Measurements from ENCODE around the gene SHKBP1. TPM values are rescaled to one million over a fixed set of nuclear protein-coding genes. Genes with fewer than 3 reads are reported as not detected.

SHKBP1 gene
- polyA plus RNA-seq, 1 donor from 2014 or later: 3.8 TPM

DNA sequence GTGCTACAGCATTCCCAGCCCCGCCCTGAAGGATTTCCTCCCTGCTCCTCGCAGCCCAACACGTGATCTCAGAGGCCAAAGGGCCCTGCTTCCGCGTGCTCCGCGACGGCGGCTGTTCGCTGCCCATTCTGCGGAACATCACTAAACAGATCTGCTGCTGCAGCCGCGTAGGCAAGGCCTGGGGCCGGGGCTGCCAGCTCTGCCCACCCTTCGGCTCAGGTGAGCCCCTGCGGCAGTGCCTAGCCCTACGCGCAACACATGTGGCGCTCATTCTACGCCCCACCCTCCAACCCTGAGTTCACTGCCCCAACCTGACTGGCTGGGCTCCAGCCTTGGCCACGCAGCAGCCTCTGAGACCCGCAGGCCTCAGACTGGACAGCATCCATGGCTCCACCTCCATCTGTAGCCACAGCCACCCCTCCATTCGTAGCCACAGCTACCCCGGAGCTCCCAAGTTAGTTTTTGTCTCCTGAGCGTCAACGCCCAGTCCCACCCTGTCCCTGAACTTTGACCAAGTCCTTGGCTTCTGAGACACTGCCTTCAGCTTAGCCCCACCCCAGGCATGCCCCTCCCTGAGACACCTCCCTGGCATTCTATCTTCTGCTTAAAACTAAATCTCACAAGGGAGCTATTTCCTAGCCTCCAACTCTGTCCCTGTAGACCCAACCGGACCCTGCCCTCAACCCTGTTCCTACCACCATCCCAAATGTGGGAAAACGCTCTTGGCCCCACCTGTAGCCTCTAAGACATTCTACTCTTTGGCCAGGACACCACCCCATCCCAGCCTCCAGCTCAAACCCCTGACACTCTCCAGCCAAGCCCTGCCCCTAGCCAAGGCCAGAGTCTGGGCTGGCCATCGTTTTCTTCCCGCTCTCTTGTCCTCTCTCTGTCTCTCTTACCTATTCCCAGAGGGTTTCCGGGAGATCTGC, 30.9 kb downstream of the SHKBP1 start:
- Histone ChIP-seq H3K9ac (ENCODE audit: low read length) (no peak overlapping the region), H3K9me2 (ENCODE audit: insufficient read depth, low read length) (no peaks in the 10 kb centered on the region), H3K79me2 (replicated peaks; ENCODE audit: insufficient read depth, low read length) (no peaks in the 10 kb centered on the region), H3K36me3 (ENCODE audit: insufficient read depth, low read length) (no peaks in the 10 kb centered on the region), H3K27me3 (ENCODE audit: insufficient read depth, low read depth, low read length) (peaks cover 44% of the 10 kb centered on the region), H3K27ac (ENCODE audit: low read length) (no peak overlapping the region), H3K4me2 (ENCODE audit: low read length) (no peak overlapping the region), H2AFZ (ENCODE audit: low read depth, low read length) (no peak overlapping the region), H4K20me1 (ENCODE audit: insufficient read depth) (no peaks in the 10 kb centered on the region), H3K9me3 (ENCODE audit: low read length) (no peaks in the 10 kb centered on the region), H3F3A (ENCODE audit: insufficient read depth, low read length, poor library complexity, severe bottlenecking) (peaks cover 4% of the 10 kb centered on the region), H3K4me3 (ENCODE audit: low read length) (no peak overlapping the region)
- TF ChIP-seq EZH2 (IDR thresholded peaks at IDR 0.05; ENCODE audit: borderline replicate concordance, insufficient read depth, low read length, poor library complexity, severe bottlenecking) (no peak), RAD21 (conservative IDR thresholded peaks at IDR 0.05) (no peak), EP300 (conservative IDR thresholded peaks at IDR 0.05; ENCODE audit: poor library complexity, severe bottlenecking) (no peak), MXI1 (conservative IDR thresholded peaks at IDR 0.05; ENCODE audit: poor library complexity, severe bottlenecking) (no peak), POLR2AphosphoS5 (IDR thresholded peaks at IDR 0.05) (no peak), TAF1 (IDR thresholded peaks at IDR 0.05; ENCODE audit: low read depth) (no peak), SMC3 (conservative IDR thresholded peaks at IDR 0.05; ENCODE audit: poor library complexity) (no peak)
- TF ChIP-seq, protein P1, sequence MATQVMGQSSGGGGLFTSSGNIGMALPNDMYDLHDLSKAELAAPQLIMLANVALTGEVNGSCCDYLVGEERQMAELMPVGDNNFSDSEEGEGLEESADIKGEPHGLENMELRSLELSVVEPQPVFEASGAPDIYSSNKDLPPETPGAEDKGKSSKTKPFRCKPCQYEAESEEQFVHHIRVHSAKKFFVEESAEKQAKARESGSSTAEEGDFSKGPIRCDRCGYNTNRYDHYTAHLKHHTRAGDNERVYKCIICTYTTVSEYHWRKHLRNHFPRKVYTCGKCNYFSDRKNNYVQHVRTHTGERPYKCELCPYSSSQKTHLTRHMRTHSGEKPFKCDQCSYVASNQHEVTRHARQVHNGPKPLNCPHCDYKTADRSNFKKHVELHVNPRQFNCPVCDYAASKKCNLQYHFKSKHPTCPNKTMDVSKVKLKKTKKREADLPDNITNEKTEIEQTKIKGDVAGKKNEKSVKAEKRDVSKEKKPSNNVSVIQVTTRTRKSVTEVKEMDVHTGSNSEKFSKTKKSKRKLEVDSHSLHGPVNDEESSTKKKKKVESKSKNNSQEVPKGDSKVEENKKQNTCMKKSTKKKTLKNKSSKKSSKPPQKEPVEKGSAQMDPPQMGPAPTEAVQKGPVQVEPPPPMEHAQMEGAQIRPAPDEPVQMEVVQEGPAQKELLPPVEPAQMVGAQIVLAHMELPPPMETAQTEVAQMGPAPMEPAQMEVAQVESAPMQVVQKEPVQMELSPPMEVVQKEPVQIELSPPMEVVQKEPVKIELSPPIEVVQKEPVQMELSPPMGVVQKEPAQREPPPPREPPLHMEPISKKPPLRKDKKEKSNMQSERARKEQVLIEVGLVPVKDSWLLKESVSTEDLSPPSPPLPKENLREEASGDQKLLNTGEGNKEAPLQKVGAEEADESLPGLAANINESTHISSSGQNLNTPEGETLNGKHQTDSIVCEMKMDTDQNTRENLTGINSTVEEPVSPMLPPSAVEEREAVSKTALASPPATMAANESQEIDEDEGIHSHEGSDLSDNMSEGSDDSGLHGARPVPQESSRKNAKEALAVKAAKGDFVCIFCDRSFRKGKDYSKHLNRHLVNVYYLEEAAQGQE (IDR thresholded peaks at IDR 0.05; ENCODE audit: borderline replicate concordance): no peak
- TF ChIP-seq, protein P2, sequence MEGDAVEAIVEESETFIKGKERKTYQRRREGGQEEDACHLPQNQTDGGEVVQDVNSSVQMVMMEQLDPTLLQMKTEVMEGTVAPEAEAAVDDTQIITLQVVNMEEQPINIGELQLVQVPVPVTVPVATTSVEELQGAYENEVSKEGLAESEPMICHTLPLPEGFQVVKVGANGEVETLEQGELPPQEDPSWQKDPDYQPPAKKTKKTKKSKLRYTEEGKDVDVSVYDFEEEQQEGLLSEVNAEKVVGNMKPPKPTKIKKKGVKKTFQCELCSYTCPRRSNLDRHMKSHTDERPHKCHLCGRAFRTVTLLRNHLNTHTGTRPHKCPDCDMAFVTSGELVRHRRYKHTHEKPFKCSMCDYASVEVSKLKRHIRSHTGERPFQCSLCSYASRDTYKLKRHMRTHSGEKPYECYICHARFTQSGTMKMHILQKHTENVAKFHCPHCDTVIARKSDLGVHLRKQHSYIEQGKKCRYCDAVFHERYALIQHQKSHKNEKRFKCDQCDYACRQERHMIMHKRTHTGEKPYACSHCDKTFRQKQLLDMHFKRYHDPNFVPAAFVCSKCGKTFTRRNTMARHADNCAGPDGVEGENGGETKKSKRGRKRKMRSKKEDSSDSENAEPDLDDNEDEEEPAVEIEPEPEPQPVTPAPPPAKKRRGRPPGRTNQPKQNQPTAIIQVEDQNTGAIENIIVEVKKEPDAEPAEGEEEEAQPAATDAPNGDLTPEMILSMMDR (IDR thresholded peaks at IDR 0.05; ENCODE audit: poor library complexity, severe bottlenecking): no peak

DNA sequence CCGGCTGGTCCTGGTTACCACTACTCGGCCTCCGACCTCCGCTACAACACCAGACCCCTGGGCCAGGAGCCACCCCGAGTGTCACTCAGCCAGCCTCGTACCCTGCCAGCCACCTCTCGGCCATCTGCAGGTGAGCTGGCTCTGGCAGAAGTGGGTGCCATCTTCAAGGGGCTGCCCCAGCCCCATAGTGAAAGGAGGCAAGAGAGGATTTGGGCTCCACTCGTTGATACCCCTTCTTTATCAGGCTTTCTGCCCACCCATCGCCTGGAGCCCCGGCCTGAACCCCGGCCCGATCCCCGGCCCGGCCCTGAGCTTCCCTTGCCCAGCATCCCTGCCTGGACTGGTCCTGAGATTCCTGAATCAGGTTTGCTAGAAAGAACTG, 31.6 kb downstream of the SHKBP1 start:
- no peak overlapping the region for H3K4me2 ChIP-seq (ENCODE audit: low read length)
- no peak for TF ChIP-seq SMC3 (conservative IDR thresholded peaks at IDR 0.05; ENCODE audit: poor library complexity)
- TF ChIP-seq, protein P2 (IDR thresholded peaks at IDR 0.05; ENCODE audit: poor library complexity, severe bottlenecking): no peak
- TF ChIP-seq EZH2 (IDR thresholded peaks at IDR 0.05; ENCODE audit: borderline replicate concordance, insufficient read depth, low read length, poor library complexity, severe bottlenecking): no peak
- TF ChIP-seq POLR2AphosphoS5 (IDR thresholded peaks at IDR 0.05): no peak
- TF ChIP-seq EP300 (conservative IDR thresholded peaks at IDR 0.05; ENCODE audit: poor library complexity, severe bottlenecking): no peak
- no peak for TF ChIP-seq TAF1 (IDR thresholded peaks at IDR 0.05; ENCODE audit: low read depth)
- no peak for TF ChIP-seq MXI1 (conservative IDR thresholded peaks at IDR 0.05; ENCODE audit: poor library complexity, severe bottlenecking)
- TF ChIP-seq, protein P1 (IDR thresholded peaks at IDR 0.05; ENCODE audit: borderline replicate concordance): no peak
- TF ChIP-seq RAD21 (conservative IDR thresholded peaks at IDR 0.05): no peak
- peaks cover 4% of the 10 kb centered on the region for H3F3A ChIP-seq (ENCODE audit: insufficient read depth, low read length, poor library complexity, severe bottlenecking)
- no peak overlapping the region for H2AFZ ChIP-seq (ENCODE audit: low read depth, low read length)
- H3K79me2 ChIP-seq (replicated peaks; ENCODE audit: insufficient read depth, low read length): no peaks in the 10 kb centered on the region
- no peaks in the 10 kb centered on the region for H3K9me2 ChIP-seq (ENCODE audit: insufficient read depth, low read length)
- H3K9ac ChIP-seq (ENCODE audit: low read length): no peak overlapping the region
- H3K27me3 ChIP-seq (ENCODE audit: insufficient read depth, low read depth, low read length): peaks cover 44% of the 10 kb centered on the region
- no peaks in the 10 kb centered on the region for H3K9me3 ChIP-seq (ENCODE audit: low read length)
- H3K27ac ChIP-seq (ENCODE audit: low read length): no peak overlapping the region
- H3K36me3 ChIP-seq (ENCODE audit: insufficient read depth, low read length): no peaks in the 10 kb centered on the region
- H4K20me1 ChIP-seq (ENCODE audit: insufficient read depth): no peaks in the 10 kb centered on the region
- no peak overlapping the region for H3K4me3 ChIP-seq (ENCODE audit: low read length)
